GM13976 (cell line): ENCODE measurements around the gene SLC26A1.

Source experiments
- DNase-seq: peaks from one replicate; pipeline ENCODE4 v3.0.0; 2012; ENCODE audit warnings: low spot score
- in situ Hi-C: fragments of 300-500 bp; cut with MboI; formaldehyde crosslinking; loops from one replicate; pipeline ENCODE4 v1.12.0; 2022; ENCODE audit warnings: low sequenced_read_pairs, mixed read lengths, inconsistent platforms; ENCODE audit not compliant: unreplicated experiment
- TF ChIP-seq, protein P1 (sequence below): IDR thresholded peaks from 2 replicates; pipeline ENCODE4 v1.5.1; 2012; ENCODE audit warnings: borderline replicate concordance, mild to moderate bottlenecking; ENCODE audit not compliant: insufficient read depth; ENCODE audit errors: extremely low read depth, missing control alignments, control extremely low read depth

Gene SLC26A1

DNA sequence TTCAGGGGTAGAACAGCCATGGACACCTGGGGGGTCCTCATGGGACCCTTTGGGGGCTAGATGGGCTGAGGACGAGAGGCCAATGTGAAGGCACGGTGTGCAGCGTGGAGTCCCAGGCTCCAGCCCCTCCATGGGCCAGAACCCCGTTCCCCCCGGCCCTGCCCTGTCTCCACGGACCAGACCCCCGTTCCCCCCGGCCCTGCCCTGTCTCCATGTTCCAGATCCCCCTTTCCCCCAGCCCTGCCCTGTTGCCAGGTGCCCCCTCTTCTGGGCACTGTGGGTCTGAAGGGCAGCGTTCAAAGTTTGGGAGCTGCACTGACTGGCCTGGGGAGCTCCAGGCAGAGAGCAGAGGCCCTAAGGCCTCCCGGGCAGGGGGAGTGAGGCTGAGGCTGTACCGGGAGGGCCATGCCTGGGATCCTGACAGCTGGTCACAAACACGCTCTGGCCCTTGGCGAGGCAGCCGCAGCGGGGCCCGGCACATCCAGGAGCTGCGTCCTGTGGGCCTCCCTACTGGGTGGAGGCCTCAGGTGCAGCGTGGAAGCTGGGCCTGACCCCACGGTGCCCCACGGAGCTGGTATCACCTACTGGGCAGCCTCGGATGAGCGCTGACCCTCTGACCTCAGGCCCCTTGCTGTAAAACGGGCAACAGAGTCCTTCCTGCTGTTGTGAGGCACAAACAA, 28.7 kb downstream of the SLC26A1 start:
- DNase-seq: no peak
- TF ChIP-seq, protein P1, sequence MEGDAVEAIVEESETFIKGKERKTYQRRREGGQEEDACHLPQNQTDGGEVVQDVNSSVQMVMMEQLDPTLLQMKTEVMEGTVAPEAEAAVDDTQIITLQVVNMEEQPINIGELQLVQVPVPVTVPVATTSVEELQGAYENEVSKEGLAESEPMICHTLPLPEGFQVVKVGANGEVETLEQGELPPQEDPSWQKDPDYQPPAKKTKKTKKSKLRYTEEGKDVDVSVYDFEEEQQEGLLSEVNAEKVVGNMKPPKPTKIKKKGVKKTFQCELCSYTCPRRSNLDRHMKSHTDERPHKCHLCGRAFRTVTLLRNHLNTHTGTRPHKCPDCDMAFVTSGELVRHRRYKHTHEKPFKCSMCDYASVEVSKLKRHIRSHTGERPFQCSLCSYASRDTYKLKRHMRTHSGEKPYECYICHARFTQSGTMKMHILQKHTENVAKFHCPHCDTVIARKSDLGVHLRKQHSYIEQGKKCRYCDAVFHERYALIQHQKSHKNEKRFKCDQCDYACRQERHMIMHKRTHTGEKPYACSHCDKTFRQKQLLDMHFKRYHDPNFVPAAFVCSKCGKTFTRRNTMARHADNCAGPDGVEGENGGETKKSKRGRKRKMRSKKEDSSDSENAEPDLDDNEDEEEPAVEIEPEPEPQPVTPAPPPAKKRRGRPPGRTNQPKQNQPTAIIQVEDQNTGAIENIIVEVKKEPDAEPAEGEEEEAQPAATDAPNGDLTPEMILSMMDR: no peak
- in situ Hi-C loops: no loop called here

DNA sequence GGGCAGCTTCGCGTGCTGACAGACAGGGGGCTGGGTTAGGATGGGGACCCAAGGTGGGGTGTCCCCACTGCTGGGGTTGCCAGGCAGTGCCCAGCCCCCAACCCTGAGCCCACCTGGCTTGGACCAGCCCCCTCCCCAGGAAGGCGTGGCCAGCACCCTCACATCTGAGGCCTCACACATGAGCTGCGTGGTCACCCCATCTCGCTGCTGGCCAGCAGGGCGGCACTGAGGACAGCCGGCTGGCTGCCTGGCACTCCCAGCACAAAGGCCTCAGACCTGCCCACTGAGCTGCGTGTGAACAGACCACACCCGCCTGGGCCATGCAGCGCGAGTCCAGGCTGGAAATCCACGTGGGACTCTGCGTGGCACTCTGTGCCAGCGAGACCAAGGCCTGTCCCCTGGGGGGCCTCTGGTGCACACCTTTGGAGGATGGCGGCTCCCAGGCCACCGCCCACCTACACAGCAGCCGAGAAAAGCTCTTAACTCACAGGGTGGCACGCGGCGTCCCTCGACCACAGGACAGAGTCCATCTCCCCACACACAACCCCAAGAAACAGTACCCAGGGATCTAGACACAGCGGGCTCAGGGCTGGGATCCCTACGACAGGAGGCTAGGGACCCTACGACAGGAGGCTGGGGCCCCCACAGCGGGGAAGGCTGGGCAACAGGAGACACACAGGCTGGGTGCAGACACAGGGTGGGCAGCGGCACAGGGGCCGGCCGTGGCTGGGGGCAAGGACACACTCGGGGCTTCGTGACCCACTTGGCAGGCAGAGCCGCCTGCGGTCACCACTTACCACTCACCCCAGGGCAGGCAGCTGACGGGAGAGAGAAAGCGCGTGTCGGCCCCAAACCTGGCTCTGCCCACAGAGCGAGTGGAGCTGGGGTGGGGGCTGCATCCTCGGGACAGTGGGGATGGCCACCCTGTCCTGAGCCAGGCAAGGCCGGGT, 29.7 kb downstream of the SLC26A1 start:
- DNase-seq: no peak
- in situ Hi-C loops: no loop called here
- TF ChIP-seq, protein P1: no peak

DNA sequence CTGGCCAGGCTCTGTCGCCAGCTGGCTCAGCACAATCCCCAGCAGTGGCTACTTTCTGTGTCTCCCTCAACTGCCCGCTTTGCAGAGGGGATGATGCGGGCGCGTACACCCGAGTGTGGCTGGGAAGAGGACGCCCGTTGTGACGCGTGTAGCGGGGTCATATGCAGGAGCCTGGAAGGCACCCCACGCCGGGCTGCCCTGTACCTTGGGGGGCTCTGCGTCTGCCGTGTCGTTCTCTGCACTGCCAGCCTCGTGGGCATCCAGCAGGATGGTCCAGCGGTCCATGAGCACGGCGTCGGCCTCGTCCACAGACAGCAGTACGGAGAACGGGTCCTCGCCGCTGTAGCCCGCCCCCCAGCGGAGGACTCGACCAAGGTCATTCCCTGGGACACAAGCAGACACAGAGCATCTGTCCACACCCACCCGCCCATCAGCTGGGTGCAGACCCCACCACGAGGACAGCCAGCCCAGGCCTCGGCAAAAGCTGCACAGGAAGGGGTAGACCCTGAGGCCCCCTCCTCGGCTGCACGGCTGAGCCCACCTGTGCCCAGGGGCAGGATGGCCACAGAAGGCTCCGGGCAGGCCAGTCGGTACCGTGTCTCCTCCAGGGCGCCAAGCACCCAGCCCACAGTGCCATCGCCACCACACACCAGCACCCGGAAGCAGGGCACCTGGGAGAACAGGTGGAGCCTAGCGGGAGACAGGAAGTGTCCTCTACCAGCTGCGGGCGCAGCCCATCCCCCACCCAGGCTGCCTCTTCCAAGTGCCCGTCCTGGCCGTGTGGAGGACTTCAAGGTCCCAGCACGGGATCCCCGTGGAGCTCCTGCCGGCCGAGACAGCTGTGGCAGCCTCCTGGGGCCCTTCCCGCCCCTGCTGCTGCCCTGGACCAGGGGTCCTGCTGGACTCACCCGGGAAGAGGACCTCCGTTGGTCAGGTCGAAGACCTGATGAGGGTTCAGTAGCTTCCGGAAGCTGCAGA, 30.7 kb downstream of the SLC26A1 start:
- no peak for DNase-seq
- TF ChIP-seq, protein P1: no peak

DNA sequence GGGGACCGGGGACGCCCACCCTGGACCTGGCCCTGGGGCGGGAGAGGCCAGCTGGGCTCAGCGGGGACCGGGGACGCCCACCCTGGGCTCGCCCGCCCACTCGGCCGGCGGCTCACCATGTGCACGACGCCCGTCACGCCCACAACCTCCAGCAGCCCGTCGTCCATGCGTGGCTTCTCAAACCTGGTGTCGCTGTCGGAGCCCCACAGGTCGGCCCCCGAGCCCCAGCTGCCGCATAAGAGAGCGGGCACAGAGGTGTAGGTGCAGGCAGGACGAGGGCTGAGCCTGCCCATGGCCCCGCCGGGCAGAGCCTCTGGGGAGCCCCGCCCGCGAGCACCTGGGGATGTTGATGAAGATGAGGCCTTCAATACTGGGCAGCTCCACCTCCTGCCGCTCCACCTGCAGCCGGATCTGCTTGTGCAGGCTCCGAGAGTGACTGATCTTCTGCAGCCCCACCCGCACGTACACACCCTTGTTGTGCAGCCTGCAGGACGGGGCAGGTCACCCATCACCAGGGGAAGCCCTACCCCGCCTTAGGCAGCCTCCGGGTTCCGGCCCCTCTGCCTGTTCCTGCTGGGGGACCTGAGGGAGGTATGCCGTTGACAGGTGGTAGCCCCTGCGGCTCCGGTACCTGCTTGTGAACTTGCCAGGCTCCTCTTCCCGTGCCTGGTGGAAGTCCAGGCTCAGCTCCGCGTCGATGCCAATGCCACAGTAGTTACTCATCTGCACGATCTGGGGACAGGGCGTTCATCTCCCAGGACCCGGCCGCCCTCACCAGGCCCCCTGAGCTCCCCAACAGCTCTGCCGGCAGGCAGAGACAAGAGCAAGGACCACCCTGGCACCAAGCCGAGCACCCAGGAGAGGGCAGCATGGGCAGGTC, 31.6 kb downstream of the SLC26A1 start:
- TF ChIP-seq, protein P1: no peak
- in situ Hi-C loops: no loop called here
- no peak for DNase-seq

More for the DNA sequence above, 30.7 kb downstream of the SLC26A1 start:
- in situ Hi-C loops: no loop called here

DNA sequence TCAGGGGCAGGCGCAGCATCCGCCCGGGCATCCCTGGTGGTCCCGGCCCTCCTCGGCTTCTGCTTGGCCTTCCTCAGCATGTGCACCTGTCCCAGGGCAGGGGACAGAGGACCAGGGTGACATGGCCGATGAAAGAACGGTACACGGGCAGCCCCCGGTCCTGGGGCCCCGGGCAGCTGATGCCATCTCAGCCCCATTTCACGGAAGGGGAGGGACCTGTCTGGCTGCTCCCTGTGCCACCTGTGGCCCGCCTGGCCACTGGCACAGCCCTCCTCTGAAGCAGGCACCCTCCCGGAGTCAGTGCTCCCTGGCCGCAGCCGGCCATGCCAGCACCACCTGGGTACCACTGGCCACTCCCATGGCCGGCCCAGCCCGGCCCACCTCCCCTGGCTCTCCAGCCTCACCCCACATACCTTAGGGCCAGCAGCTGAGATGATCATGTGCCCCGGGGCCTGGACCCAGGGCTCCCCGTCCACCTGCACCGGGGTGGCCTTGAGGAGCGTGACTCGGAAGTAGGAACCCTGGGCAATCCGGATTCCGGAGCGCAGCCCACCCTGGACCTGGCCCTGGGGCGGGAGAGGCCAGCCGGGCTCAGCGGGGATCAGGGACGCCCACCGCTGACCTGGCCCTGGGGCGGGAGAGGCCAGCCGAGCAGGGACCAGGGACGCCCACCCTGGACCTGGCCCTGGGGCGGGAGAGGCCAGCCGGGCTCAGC, 32.4 kb downstream of the SLC26A1 start:
- no peak for DNase-seq
- in situ Hi-C loops: no loop called here
- TF ChIP-seq, protein P1: no peak
